Neural progenitor cell (in vitro differentiated cells): Measurements from ENCODE around the gene LYRM1.

Source experiments
- EZH2 ChIP-seq: fragments of 200-600 bp; sonication (generic); IDR thresholded peaks from 2 replicates; pipeline ENCODE4 v1.6.1; 2017; ENCODE audit warnings: antibody characterized with exemption, mild to moderate bottlenecking, moderate library complexity
- TF ChIP-seq, protein P1 (sequence below): fragments of 200-600 bp; sonication (generic); IDR thresholded peaks from 2 replicates; pipeline ENCODE4 v1.5.1; 2017; ENCODE audit warnings: antibody characterized with exemption, mild to moderate bottlenecking

DNA sequence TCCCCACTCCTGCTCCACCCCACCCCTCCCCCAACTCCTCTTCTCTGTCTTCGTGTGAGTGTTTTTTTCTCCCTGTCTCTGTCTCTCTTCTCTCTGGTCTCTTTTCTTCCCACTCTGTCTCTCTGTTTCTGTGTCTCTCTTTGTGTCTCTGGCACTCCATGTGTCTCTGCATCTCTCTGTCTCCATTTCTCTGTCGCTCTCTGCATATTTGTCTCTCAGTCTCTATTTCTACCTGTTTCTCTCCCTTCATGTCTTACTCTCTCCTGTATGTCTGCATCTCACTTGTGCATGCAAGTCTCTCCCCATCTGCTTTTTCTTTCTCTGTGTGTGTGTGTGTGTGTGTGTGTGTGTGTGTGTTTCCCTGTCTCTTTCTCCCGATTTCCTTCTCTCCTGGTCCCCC is 68.2 kb downstream of the LYRM1 start:
- TF ChIP-seq, protein P1, sequence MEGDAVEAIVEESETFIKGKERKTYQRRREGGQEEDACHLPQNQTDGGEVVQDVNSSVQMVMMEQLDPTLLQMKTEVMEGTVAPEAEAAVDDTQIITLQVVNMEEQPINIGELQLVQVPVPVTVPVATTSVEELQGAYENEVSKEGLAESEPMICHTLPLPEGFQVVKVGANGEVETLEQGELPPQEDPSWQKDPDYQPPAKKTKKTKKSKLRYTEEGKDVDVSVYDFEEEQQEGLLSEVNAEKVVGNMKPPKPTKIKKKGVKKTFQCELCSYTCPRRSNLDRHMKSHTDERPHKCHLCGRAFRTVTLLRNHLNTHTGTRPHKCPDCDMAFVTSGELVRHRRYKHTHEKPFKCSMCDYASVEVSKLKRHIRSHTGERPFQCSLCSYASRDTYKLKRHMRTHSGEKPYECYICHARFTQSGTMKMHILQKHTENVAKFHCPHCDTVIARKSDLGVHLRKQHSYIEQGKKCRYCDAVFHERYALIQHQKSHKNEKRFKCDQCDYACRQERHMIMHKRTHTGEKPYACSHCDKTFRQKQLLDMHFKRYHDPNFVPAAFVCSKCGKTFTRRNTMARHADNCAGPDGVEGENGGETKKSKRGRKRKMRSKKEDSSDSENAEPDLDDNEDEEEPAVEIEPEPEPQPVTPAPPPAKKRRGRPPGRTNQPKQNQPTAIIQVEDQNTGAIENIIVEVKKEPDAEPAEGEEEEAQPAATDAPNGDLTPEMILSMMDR = no peak
- TF ChIP-seq EZH2 = no peak
